GM04504 (cell line): ENCODE results near the gene RDH16.
"Not testable (repeated sequence)": the region's sequence is repeated elsewhere in the genome, so short reads cannot be mapped to it uniquely, and the experiment has no call there.

Experiments
- DNase-seq: peaks from one replicate; pipeline ENCODE4 v3.0.0-alpha.2; 2012; ENCODE audit warnings: low read depth

RDH16 gene

GRCh38 chr12:56916996-56917333, 40.4 kb downstream of the RDH16 start:
- DNase-seq = no peak

GRCh38 chr12:56916296-56916995, 41.0 kb downstream of the RDH16 start:
- no peak for DNase-seq

DNA sequence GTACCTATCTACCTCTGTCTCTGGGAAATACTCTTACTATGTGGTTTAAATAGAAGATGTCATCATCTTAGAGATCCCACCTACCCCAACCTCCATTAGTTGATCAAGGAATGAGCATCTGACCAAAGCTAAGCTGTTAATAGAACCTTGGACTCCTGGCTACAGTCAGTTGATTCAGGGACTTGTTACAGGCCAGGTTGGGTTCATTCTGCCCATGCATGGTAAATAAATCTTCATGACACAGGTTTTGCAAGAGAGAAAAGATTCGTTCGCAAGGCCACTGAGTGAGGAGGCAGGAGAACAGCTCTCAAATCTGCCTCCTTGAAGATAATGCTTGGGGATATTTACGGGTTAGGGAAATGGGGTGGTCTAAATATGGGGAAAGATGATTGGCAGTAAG, 42.7 kb downstream of the RDH16 start:
- DNase-seq = no peak

GRCh38 chr12:56914256-56914655, 43.2 kb downstream of the RDH16 start:
- no peak for DNase-seq

DNA sequence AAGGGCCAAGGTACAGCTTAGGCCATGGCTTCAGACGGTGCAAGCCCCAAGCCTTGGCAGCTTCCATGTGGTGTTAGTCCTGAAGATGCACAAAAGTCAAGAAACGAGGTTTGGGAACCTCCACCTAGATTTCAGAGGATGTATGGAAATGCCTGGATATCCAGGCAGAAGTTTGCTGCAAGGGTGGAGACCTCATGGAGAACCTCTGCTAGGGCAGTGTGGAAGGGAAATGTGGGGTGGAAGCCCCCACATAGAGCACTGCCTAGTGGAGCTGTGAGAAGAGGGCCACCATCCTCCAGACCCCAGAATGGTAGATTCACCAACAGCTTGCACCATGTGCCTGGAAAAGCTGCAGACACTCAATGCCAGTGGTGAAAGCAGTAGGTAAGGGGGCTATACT, 48.0 kb downstream of the RDH16 start:
- DNase-seq = not testable (repeated sequence)

DNA sequence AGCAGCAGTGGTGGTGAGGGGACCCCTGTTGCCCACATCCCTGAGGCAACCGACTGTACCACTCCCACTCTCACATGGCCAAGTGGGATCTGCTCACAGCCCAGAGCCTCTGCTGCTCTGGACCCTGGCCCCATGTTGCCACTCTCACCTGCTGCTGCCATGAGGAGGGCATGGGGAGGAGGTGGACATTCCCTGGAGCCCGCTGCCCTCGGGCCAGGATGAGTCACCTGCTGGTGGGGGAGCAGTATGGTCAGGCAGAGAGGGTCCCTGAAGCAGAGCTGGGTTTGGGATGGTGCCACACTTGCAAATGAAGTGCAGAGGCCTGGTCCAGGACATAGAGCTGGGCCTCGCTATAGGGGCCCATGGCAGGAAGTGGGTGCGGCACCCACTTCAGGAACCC, 49.3 kb downstream of the RDH16 start:
- DNase-seq = no peak

GRCh38 chr12:56905852-56906251, 51.6 kb downstream of the RDH16 start:
- no peak for DNase-seq

DNA sequence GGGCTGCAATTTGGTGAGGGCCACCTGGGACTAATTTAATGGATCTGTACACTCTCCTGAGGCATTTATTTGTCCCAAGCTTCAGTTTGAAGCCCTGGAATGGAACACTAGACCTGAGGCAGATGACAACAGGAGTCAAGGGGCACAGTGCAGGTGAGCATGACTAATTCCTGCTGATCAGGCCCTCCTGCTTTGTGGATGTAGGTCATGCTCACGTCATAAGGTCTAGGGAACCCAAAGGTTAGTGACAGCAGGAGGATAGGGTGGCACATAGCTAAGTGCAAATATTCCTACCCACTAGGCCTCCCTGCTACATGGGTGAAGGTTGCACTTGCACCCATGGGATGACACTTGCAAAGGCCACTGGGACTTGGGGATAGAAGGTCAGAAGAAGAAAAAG, 54.0 kb downstream of the RDH16 start:
- no peak for DNase-seq
